KMS-11 (cell line): Measurements from ENCODE around the gene PCDHB15.

ENCODE experiments used
- H2AFZ ChIP-seq: fragments of 200-600 bp; sonication (generic); 2 replicates; pipeline ENCODE4 v1.6.1; 2016; ENCODE audit warnings: antibody characterized with exemption, mixed run types, low read depth
- H3K27ac ChIP-seq: fragments of 200-600 bp; sonication (generic); 2 replicates; pipeline ENCODE4 v1.6.1; 2016; ENCODE audit warnings: mild to moderate bottlenecking, mixed run types
- H3K27me3 ChIP-seq: fragments of 200-600 bp; sonication (generic); 2 replicates; pipeline ENCODE4 v1.6.1; 2017; ENCODE audit warnings: mild to moderate bottlenecking, low read depth, mixed run types, moderate library complexity; ENCODE audit not compliant: insufficient read depth
- H3K36me3 ChIP-seq: fragments of 200-600 bp; sonication (generic); 2 replicates; pipeline ENCODE4 v1.6.1; 2017; ENCODE audit warnings: mild to moderate bottlenecking, mixed run types; ENCODE audit not compliant: insufficient read depth
- H3K4me1 ChIP-seq: fragments of 200-600 bp; sonication (generic); 2 replicates; pipeline ENCODE4 v1.6.1; 2016; ENCODE audit warnings: mild to moderate bottlenecking, low read depth, mixed run types; ENCODE audit not compliant: poor library complexity, severe bottlenecking
- H3K4me2 ChIP-seq: fragments of 200-600 bp; sonication (generic); 2 replicates; pipeline ENCODE4 v1.7.0; 2016; ENCODE audit warnings: mild to moderate bottlenecking, mixed run types
- H3K4me3 ChIP-seq: fragments of 200-600 bp; sonication (generic); IDR thresholded peaks from 2 replicates; pipeline ENCODE4 v1.6.1; 2017; ENCODE audit warnings: low read depth, low read length, mixed read lengths; ENCODE audit not compliant: insufficient read depth
- H3K79me2 ChIP-seq: fragments of 200-600 bp; sonication (generic); 2 replicates; pipeline ENCODE4 v1.6.1; 2016; ENCODE audit warnings: low read depth, mixed run types; ENCODE audit not compliant: insufficient read depth
- H3K9ac ChIP-seq: fragments of 200-600 bp; sonication (generic); 2 replicates; pipeline ENCODE4 v1.6.1; 2016; ENCODE audit warnings: mild to moderate bottlenecking, mixed run types
- H4K20me1 ChIP-seq: fragments of 200-600 bp; sonication (generic); 2 replicates; pipeline ENCODE4 v1.6.1; 2016; ENCODE audit warnings: mild to moderate bottlenecking, mixed run types; ENCODE audit not compliant: insufficient read depth
- TF ChIP-seq, protein P1 (sequence below): fragments of 200-600 bp; sonication (generic); conservative IDR thresholded peaks from 2 replicates; pipeline ENCODE4 v1.6.1; 2017; ENCODE audit warnings: low read depth, mild to moderate bottlenecking, antibody characterized with exemption, low read length, moderate library complexity, mixed read lengths

PCDHB15 gene

DNA sequence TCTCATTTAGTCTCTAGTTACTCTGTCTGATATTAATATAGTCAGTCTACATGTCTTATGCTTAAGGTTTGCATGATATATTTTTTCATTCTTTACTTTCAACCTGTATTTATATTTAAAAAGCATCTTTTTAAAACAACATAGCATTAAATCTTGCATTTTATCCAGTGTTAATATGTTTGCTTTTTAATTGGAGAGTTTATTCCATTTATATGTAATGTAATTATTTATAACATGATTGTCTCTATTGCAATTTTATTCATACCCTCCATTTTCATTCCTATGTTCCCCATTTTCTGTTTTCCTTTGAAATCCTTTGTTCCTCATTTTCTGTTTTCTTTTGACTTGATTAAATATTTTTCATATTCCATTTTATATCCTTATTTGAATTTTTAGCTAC is 13.3 kb downstream of the PCDHB15 start:
- no peaks in the 10 kb centered on the region for H3K79me2 ChIP-seq
- H3K4me2 ChIP-seq = no peak overlapping the region
- no peak overlapping the region for H3K27ac ChIP-seq
- TF ChIP-seq, protein P1, sequence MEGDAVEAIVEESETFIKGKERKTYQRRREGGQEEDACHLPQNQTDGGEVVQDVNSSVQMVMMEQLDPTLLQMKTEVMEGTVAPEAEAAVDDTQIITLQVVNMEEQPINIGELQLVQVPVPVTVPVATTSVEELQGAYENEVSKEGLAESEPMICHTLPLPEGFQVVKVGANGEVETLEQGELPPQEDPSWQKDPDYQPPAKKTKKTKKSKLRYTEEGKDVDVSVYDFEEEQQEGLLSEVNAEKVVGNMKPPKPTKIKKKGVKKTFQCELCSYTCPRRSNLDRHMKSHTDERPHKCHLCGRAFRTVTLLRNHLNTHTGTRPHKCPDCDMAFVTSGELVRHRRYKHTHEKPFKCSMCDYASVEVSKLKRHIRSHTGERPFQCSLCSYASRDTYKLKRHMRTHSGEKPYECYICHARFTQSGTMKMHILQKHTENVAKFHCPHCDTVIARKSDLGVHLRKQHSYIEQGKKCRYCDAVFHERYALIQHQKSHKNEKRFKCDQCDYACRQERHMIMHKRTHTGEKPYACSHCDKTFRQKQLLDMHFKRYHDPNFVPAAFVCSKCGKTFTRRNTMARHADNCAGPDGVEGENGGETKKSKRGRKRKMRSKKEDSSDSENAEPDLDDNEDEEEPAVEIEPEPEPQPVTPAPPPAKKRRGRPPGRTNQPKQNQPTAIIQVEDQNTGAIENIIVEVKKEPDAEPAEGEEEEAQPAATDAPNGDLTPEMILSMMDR = no peak
- no peak overlapping the region for H2AFZ ChIP-seq
- no peaks in the 10 kb centered on the region for H4K20me1 ChIP-seq
- no peaks in the 10 kb centered on the region for H3K4me1 ChIP-seq
- no peaks in the 10 kb centered on the region for H3K27me3 ChIP-seq
- H3K9ac ChIP-seq = no peak overlapping the region
- no peaks in the 10 kb centered on the region for H3K36me3 ChIP-seq
- no peak overlapping the region for H3K4me3 ChIP-seq

DNA sequence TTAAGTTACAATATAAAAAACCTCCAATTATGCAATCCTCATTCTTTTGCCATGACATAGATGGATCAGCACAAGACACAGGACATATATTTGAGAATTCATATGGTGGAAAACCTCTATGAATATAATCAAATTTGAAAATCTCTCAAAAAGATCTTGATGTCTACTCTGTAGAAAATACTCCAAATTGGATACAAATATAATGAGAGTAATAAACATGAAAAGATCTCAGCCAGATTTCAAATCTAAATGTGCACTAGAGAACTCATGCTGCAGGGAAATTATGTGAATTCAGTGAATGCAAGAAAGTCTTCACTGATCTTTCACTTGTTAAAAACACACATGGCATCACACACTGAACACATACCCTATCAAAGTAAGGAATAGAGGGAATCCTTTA is 13.8 kb downstream of the PCDHB15 start:
- Histone ChIP-seq H3K4me1 (no peaks in the 10 kb centered on the region), H4K20me1 (no peaks in the 10 kb centered on the region), H3K79me2 (no peaks in the 10 kb centered on the region), H2AFZ (no peak overlapping the region), H3K4me3 (no peak overlapping the region), H3K27me3 (no peaks in the 10 kb centered on the region), H3K9ac (no peak overlapping the region), H3K36me3 (no peaks in the 10 kb centered on the region), H3K27ac (no peak overlapping the region), H3K4me2 (no peak overlapping the region)
- TF ChIP-seq, protein P1 = no peak

DNA sequence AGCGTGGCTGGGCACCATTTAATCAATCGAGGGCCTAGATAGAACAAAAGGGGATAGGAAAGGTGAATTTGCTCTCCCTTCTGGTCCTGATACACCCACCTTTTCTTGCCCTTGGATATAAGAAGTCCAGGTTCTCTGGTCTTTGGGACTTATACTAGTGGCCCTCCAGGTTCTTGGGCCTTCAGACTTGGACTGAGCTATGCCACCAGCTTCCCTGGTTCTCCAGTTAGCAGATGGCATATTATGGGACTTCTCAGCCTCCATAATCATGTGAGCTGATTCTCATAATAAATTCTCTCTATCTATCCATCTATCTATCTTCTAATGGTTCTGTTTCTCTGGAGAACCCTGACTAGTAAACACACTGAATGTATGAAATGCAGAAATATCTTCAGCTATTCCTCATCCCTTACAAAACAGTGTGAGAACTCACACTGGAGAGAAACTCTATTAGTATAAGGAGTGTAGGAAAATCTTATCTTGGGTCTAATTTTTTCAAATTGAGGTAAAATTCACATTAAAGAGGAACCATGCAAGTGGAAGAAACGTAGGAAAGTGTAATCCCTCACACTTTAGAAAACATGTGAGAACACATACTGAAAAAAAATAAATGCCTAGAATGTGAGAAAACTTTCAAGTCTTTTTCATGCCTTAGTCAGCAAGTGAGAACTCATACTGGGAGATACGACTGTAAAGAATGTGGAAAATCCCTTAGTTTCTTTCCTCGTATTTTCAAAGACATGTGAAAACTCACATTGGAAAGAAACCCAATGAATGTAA is 15.5 kb downstream of the PCDHB15 start:
- TF ChIP-seq, protein P1 = no peak
- H3K4me3 ChIP-seq = no peak overlapping the region
- H3K9ac ChIP-seq = no peak overlapping the region
- H3K4me2 ChIP-seq = no peak overlapping the region
- H3K27me3 ChIP-seq = no peaks in the 10 kb centered on the region
- no peaks in the 10 kb centered on the region for H3K36me3 ChIP-seq
- no peaks in the 10 kb centered on the region for H3K79me2 ChIP-seq
- no peaks in the 10 kb centered on the region for H3K4me1 ChIP-seq
- H2AFZ ChIP-seq = no peak overlapping the region
- no peak overlapping the region for H3K27ac ChIP-seq
- no peaks in the 10 kb centered on the region for H4K20me1 ChIP-seq

DNA sequence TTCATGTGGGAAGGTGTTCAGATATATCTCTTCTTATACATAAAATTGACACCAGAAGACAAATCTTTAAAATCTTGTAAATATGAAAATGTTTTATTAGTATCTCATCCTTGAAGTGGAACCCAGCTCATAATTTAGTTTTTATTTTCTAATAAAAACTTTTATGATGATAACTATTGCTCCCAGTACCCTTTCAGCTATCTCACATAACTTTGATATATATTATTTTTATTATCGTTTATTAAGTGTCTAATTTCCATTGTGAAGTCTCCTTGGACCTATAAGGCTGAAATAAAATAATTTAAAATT is 16.0 kb downstream of the PCDHB15 start:
- H3K36me3 ChIP-seq = no peaks in the 10 kb centered on the region
- no peak overlapping the region for H3K4me3 ChIP-seq
- TF ChIP-seq, protein P1 = no peak
- H3K27me3 ChIP-seq = no peaks in the 10 kb centered on the region
- H4K20me1 ChIP-seq = no peaks in the 10 kb centered on the region
- H3K4me2 ChIP-seq = no peak overlapping the region
- no peak overlapping the region for H2AFZ ChIP-seq
- H3K79me2 ChIP-seq = no peaks in the 10 kb centered on the region
- H3K27ac ChIP-seq = no peak overlapping the region
- no peak overlapping the region for H3K9ac ChIP-seq
- no peaks in the 10 kb centered on the region for H3K4me1 ChIP-seq
